HepG2 (cell line): Measurements from ENCODE around the gene KANK3. TPM values are rescaled to one million over a fixed set of nuclear protein-coding genes. Genes with fewer than 3 reads are reported as not detected.

Experiments used
- ATAC-seq: fragments of 200-7000 bp; cut with Tn5 transposase; 3 replicates; pipeline ENCODE4 v1.9.1; 2020; ENCODE audit warnings: mild to moderate bottlenecking, moderate library complexity
- BruUV-seq: library from RNA; stranded (reverse); fragments of 400-500 nt; replicated peaks from 2 replicates; lab custom pipeline; 2021; lab: Mats Ljungman, UMichigan
- CTCF ChIA-PET: fragments of 300-600 bp; formaldehyde crosslinking; extraction: SDS; loops from one replicate; lab custom pipeline; 2021; ENCODE audit warnings: low total read pairs, inconsistent platforms, low intra/inter-chr PET ratio; lab: Yijun Ruan, JAX
- POLR2A ChIA-PET: fragments of 350-600 bp; sonication (Branson Sonifier 250); formaldehyde crosslinking; loops from one replicate; lab custom pipeline; 2020; ENCODE audit warnings: antibody characterized with exemption, inconsistent platforms; lab: Yijun Ruan, JAX
- DNase-seq: peaks from one replicate; pipeline ENCODE4 v3.0.0-alpha.2; 2015; ENCODE audit warnings: low spot score
- FAIRE-seq: peaks from 3 replicates; lab custom pipeline; 2011; peaks lifted over from hg19 to GRCh38; lab: Jason Lieb, UNC
- H2AFZ ChIP-seq: one replicate; pipeline ENCODE4 v1.6.1; 2011; ENCODE audit warnings: low read length, inconsistent platforms
- H3K27ac ChIP-seq: fragments of 300-600 bp; 3 replicates; pipeline ENCODE4 v1.8.0; 2011; ENCODE audit warnings: mixed run types, mild to moderate bottlenecking, mixed read lengths, low read length, inconsistent platforms; ENCODE audit not compliant: insufficient read depth; ENCODE audit errors: extremely low read length
- H3K27me3 ChIP-seq, 2 experiments: fragments of 200-600 bp in 1 of 2; 2 replicates in 1 of 2; 3 replicates in 1 of 2; pipeline versions ENCODE4 v1.6.0 to v1.8.0; 2011; ENCODE audit warnings: low read length in 2 of 2, mild to moderate bottlenecking in 2 of 2, moderate library complexity in 2 of 2, inconsistent platforms in 1 of 2; ENCODE audit not compliant: insufficient read depth in 2 of 2, control insufficient read depth in 1 of 2
- H3K36me3 ChIP-seq, 2 experiments: fragments of 200-600 bp in 1 of 2; replicated peaks in 1 of 2; 2 replicates in 1 of 2; 3 replicates in 1 of 2; pipeline versions ENCODE4 v1.5.1 to v1.8.0; 2011; ENCODE audit warnings: low read length in 2 of 2, inconsistent platforms in 1 of 2; ENCODE audit not compliant: insufficient read depth in 2 of 2, control insufficient read depth in 1 of 2
- H3K4me1 ChIP-seq: 2 replicates; pipeline ENCODE4 v1.5.1; 2012; ENCODE audit warnings: low read length, inconsistent platforms; ENCODE audit not compliant: insufficient read depth
- H3K4me2 ChIP-seq: 2 replicates; pipeline ENCODE4 v1.6.0; 2011; ENCODE audit warnings: low read depth, low read length, inconsistent platforms
- H3K4me3 ChIP-seq, 3 experiments: fragments of 200-600 bp in 1 of 3; sonication (generic), shearing (Covaris generic) in 1 of 3; replicated peaks in 1 of 3; 2 replicates each; pipeline ENCODE4 v1.5.1; 2011 to 2016; ENCODE audit warnings: low read length in 3 of 3, inconsistent platforms in 2 of 3, low read depth in 2 of 3, mild to moderate bottlenecking in 2 of 3, control low read depth in 1 of 3, mixed read lengths in 1 of 3; ENCODE audit not compliant: insufficient read depth in 1 of 3
- H3K79me2 ChIP-seq: one replicate; pipeline ENCODE4 v1.6.1; 2011; ENCODE audit warnings: low read length, inconsistent platforms; ENCODE audit not compliant: insufficient read depth
- H3K9ac ChIP-seq: 2 replicates; pipeline ENCODE4 v1.6.0; 2011; ENCODE audit warnings: mild to moderate bottlenecking, low read depth, low read length, inconsistent platforms; ENCODE audit not compliant: insufficient read depth
- H3K9me3 ChIP-seq: 2 replicates; pipeline ENCODE4 v1.5.1; 2012; ENCODE audit warnings: mild to moderate bottlenecking, low read length
- H4K20me1 ChIP-seq: 2 replicates; pipeline ENCODE4 v1.6.0; 2011; ENCODE audit warnings: inconsistent platforms, mild to moderate bottlenecking, low read length, moderate library complexity; ENCODE audit not compliant: insufficient read depth
- NFKBIZ ChIP-seq: IDR thresholded peaks from 2 replicates; pipeline ENCODE4 v1.6.1; 2018; ENCODE audit warnings: missing genetic modification reagents, missing compliant biosample characterization
- ZBTB4 ChIP-seq: sonication (generic); formaldehyde crosslinking; IDR thresholded peaks from 2 replicates; pipeline ENCODE4 v1.4.0; 2020; ENCODE audit warnings: missing genetic modification reagents, mild to moderate bottlenecking, borderline replicate concordance
- ZFP41 ChIP-seq: sonication (generic); formaldehyde crosslinking; IDR thresholded peaks from 2 replicates; pipeline ENCODE4 v1.4.0; 2020; ENCODE audit warnings: mild to moderate bottlenecking, missing genetic modification reagents, borderline replicate concordance
- ZNF121 ChIP-seq: sonication (generic); formaldehyde crosslinking; IDR thresholded peaks from 2 replicates; pipeline ENCODE4 v1.5.0; 2020; ENCODE audit warnings: mild to moderate bottlenecking, missing genetic modification reagents
- ZNF598 ChIP-seq: sonication (generic); formaldehyde crosslinking; IDR thresholded peaks from 2 replicates; pipeline ENCODE4 v1.5.1; 2020; ENCODE audit warnings: mild to moderate bottlenecking, missing genetic modification reagents, borderline replicate concordance
- WGBS: methylation state at CpG from one replicate; pipeline ENCODE4 v1.1.6; 2017; ENCODE audit warnings: low lambda C conversion rate; 5-methylcytosine and 5-hydroxymethylcytosine counted together
- in situ Hi-C: cut with HindIII; loops from 2 replicates; pipeline ENCODE4 v1.10.0; 2017; ENCODE audit warnings: low pct_unique_long_range_greater_than_20kb; ENCODE audit not compliant: extremely low pct_ligation_motif_present
- intact Hi-C: fragments of 100-400 bp; cut with micrococcal nuclease; formaldehyde crosslinking; loops from one replicate; pipeline ENCODE4 v1.10.0; 2022; ENCODE audit not compliant: unreplicated experiment
- polyA plus RNA-seq, 8 experiments: library from polyadenylated mRNA; depleted of rRNA in 3 of 8; stranded (reverse) in 7 of 8; unstranded in 1 of 8; fragments of >200 nt; fragmentation: Illumina TruSeq in 4 of 8; extraction: Trizol in 4 of 8; gene quantifications; 2 replicates each; pipeline versions ENCODE4 v1.2.1 to v1.2.3, GENCODE V29; 2011 to 2016; ENCODE audit warnings: low read depth in 4 of 8, missing spikeins in 1 of 8, mixed read lengths in 1 of 8; ENCODE audit not compliant: insufficient read depth in 1 of 8
- total RNA-seq, 5 experiments: library from RNA; depleted of rRNA; stranded (reverse); fragments of >200 nt; fragmentation: Illumina TruSeq; extraction: Trizol; gene quantifications; 2 replicates each; pipeline ENCODE4 v1.2.3, GENCODE V29; 2016; ENCODE audit warnings: low read depth in 1 of 5

The KANK3 gene
- total and polyA plus RNA-seq, 2 of the 13 experiments (the other 11 are each of a cell fraction or from before 2014, with no cell fraction given) = 0.15 to 0.20 TPM

- intact Hi-C loops = no loop called here
- Histone ChIP-seq H3K4me2 (no peak overlapping the region), H2AFZ (no peak overlapping the region), H3K36me3 (no peaks in the 10 kb centered on the region), H4K20me1 (no peaks in the 10 kb centered on the region), H3K4me1 (peaks cover 28% of the 10 kb centered on the region), H3K79me2 (no peaks in the 10 kb centered on the region), H3K9ac (no peak overlapping the region), H3K27ac (no peak overlapping the region), H3K9me3 (no peaks in the 10 kb centered on the region), H3K27me3 (peaks cover 11 to 64% of the 10 kb centered on the region in 2 experiments), H3K4me3 (no peak overlapping the region)
- ChIA-PET CTCF (no interaction called here), POLR2A (interaction anchor here (1.5 kb wide), 1 partner anchor 59 kb away, joined by 3 read pairs; no protein-coding TSS in a partner anchor)
- ATAC-seq (no peak), FAIRE-seq (no peak), DNase-seq (no peak)
- TF ChIP-seq ZFP41 (no peak), NFKBIZ (CRISPR knock-in tag) (no peak), ZBTB4 (CRISPR knock-in tag) (no peak), ZNF121 (CRISPR knock-in tag) (no peak), ZNF598 (CRISPR knock-in tag) (no peak)
- 52% methylated on average over 8 of the region's 8 CpGs for WGBS
- no TSS peak for BruUV-seq
- in situ Hi-C loops = no loop called here
Measured at GRCh38 chr19:8331263-8331845, 11.7 kb downstream of the KANK3 start.
